HCT116 (cell line): Measurements from ENCODE around the gene TRIM38.

Source experiments
- EZH2 ChIP-seq: fragments of 200-600 bp; sonication (generic); IDR thresholded peaks from 2 replicates; pipeline ENCODE4 v1.6.1; 2017; ENCODE audit warnings: antibody characterized with exemption, mixed run types
- EZH2phosphoT487 ChIP-seq: fragments of 200-600 bp; IDR thresholded peaks from 2 replicates; pipeline ENCODE4 v1.6.1; 2018; ENCODE audit warnings: antibody characterized with exemption, borderline replicate concordance
- POLR2A ChIP-seq: IDR thresholded peaks from 2 replicates; pipeline ENCODE4 v1.7.0; 2011; ENCODE audit warnings: borderline replicate concordance; ENCODE audit not compliant: insufficient read depth, insufficient read length; ENCODE audit errors: extremely low read depth
- POLR2AphosphoS5 ChIP-seq: IDR thresholded peaks from 2 replicates; pipeline ENCODE4 v1.6.1; 2011; ENCODE audit warnings: mild to moderate bottlenecking, low read depth, low read length, moderate library complexity
- RAD21 ChIP-seq: IDR thresholded peaks from 2 replicates; pipeline ENCODE4 v1.6.1; 2012; ENCODE audit warnings: low read depth, mild to moderate bottlenecking
- SIN3A ChIP-seq: IDR thresholded peaks from 2 replicates; pipeline ENCODE4 v1.6.1; 2012; ENCODE audit warnings: low read depth
- SRF ChIP-seq: IDR thresholded peaks from 2 replicates; pipeline ENCODE4 v1.6.1; 2012; ENCODE audit warnings: low read depth
- ZFX ChIP-seq: fragments of 450-650 bp; IDR thresholded peaks from 2 replicates; pipeline ENCODE4 v1.6.1; 2017
- ZNF274 ChIP-seq: fragments of 200-500 bp; sonication (Bioruptor generic); IDR thresholded peaks from 2 replicates; pipeline ENCODE4 v1.6.1; 2014; ENCODE audit warnings: mild to moderate bottlenecking, low read depth, low read length, inconsistent platforms
- TF ChIP-seq, protein P1 (sequence below), 3 experiments: fragments of 200-600 bp in 1 of 3; sonication (generic) in 1 of 3; IDR thresholded peaks in 2 of 3; conservative IDR thresholded peaks in 1 of 3; 2 replicates each; pipeline ENCODE4 v1.5.1; 2012 to 2017; ENCODE audit warnings: low read depth in 2 of 3, low read length in 2 of 3, antibody characterized with exemption in 1 of 3, borderline replicate concordance in 1 of 3, control low read depth in 1 of 3, mild to moderate bottlenecking in 1 of 3, mixed read lengths in 1 of 3, mixed run types in 1 of 3, moderate library complexity in 1 of 3; ENCODE audit not compliant: insufficient read depth in 1 of 3
- TF ChIP-seq, protein P2 (sequence below): IDR thresholded peaks from 2 replicates; pipeline ENCODE4 v1.6.1; 2012
- TF ChIP-seq, protein P3 (sequence below): IDR thresholded peaks from 2 replicates; pipeline ENCODE4 v1.6.1; 2012; ENCODE audit warnings: low read depth
- TF ChIP-seq, protein P4 (sequence below): IDR thresholded peaks from 2 replicates; pipeline ENCODE4 v1.6.1; 2011; ENCODE audit warnings: mild to moderate bottlenecking, low read length, moderate library complexity; ENCODE audit not compliant: insufficient replicate concordance; ENCODE audit errors: extremely low read depth

DNA sequence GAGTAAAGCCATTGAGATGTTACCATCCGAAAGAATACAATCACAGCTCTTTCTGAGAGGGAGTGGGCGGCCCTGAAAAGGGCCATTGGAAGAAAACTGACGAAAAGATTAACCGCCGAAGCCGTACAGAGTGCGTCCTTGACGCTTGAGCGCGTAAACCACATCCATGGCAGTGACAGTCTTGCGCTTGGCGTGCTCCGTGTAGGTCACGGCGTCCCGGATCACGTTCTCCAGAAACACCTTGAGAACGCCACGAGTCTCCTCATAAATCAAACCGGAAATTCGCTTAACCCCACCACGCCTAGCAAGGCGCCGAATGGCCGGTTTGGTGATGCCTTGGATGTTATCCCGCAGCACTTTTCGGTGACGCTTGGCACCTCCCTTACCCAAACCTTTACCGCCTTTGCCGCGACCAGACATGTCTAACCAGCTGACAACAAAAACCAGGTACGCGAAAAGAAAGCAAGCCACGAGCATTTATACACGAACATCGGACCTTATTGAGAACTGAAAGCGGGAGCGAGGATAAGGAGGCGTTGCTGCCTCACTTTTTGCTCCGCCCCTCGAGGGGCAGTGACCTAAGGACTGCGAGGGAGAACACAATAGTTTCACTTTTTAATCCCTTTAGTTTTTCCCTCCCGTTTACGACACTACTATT lies 64.4 kb downstream of the TRIM38 start:
- TF ChIP-seq ZFX (no peak), RAD21 (no peak), ZNF274 (no peak), EZH2phosphoT487 (no peak), EZH2 (no peak), POLR2AphosphoS5 (peak; percentile 100), SRF (no peak), POLR2A (peak; percentile 100), SIN3A (no peak)
- TF ChIP-seq, protein P1, sequence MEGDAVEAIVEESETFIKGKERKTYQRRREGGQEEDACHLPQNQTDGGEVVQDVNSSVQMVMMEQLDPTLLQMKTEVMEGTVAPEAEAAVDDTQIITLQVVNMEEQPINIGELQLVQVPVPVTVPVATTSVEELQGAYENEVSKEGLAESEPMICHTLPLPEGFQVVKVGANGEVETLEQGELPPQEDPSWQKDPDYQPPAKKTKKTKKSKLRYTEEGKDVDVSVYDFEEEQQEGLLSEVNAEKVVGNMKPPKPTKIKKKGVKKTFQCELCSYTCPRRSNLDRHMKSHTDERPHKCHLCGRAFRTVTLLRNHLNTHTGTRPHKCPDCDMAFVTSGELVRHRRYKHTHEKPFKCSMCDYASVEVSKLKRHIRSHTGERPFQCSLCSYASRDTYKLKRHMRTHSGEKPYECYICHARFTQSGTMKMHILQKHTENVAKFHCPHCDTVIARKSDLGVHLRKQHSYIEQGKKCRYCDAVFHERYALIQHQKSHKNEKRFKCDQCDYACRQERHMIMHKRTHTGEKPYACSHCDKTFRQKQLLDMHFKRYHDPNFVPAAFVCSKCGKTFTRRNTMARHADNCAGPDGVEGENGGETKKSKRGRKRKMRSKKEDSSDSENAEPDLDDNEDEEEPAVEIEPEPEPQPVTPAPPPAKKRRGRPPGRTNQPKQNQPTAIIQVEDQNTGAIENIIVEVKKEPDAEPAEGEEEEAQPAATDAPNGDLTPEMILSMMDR (IDR thresholded peaks at IDR 0.05 in 2 of 3, conservative IDR thresholded peaks at IDR 0.05 in 1 of 3; ENCODE audit: borderline replicate concordance in 1 of 3, insufficient read depth in 1 of 3, low read depth in 2 of 3, low read length in 2 of 3), result no peak
- TF ChIP-seq, protein P2, sequence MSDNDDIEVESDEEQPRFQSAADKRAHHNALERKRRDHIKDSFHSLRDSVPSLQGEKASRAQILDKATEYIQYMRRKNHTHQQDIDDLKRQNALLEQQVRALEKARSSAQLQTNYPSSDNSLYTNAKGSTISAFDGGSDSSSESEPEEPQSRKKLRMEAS, result no peak
- TF ChIP-seq, protein P3, sequence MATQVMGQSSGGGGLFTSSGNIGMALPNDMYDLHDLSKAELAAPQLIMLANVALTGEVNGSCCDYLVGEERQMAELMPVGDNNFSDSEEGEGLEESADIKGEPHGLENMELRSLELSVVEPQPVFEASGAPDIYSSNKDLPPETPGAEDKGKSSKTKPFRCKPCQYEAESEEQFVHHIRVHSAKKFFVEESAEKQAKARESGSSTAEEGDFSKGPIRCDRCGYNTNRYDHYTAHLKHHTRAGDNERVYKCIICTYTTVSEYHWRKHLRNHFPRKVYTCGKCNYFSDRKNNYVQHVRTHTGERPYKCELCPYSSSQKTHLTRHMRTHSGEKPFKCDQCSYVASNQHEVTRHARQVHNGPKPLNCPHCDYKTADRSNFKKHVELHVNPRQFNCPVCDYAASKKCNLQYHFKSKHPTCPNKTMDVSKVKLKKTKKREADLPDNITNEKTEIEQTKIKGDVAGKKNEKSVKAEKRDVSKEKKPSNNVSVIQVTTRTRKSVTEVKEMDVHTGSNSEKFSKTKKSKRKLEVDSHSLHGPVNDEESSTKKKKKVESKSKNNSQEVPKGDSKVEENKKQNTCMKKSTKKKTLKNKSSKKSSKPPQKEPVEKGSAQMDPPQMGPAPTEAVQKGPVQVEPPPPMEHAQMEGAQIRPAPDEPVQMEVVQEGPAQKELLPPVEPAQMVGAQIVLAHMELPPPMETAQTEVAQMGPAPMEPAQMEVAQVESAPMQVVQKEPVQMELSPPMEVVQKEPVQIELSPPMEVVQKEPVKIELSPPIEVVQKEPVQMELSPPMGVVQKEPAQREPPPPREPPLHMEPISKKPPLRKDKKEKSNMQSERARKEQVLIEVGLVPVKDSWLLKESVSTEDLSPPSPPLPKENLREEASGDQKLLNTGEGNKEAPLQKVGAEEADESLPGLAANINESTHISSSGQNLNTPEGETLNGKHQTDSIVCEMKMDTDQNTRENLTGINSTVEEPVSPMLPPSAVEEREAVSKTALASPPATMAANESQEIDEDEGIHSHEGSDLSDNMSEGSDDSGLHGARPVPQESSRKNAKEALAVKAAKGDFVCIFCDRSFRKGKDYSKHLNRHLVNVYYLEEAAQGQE, result no peak
- TF ChIP-seq, protein P4, sequence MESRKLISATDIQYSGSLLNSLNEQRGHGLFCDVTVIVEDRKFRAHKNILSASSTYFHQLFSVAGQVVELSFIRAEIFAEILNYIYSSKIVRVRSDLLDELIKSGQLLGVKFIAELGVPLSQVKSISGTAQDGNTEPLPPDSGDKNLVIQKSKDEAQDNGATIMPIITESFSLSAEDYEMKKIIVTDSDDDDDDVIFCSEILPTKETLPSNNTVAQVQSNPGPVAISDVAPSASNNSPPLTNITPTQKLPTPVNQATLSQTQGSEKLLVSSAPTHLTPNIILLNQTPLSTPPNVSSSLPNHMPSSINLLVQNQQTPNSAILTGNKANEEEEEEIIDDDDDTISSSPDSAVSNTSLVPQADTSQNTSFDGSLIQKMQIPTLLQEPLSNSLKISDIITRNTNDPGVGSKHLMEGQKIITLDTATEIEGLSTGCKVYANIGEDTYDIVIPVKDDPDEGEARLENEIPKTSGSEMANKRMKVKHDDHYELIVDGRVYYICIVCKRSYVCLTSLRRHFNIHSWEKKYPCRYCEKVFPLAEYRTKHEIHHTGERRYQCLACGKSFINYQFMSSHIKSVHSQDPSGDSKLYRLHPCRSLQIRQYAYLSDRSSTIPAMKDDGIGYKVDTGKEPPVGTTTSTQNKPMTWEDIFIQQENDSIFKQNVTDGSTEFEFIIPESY, result peak; percentile 92
